ENCODE measurements around the gene ELOVL6.
"Not testable (repeated sequence)": the region's sequence is repeated elsewhere in the genome, so short reads cannot be mapped to it uniquely, and the experiment has no call there.

Gene ELOVL6

DNA sequence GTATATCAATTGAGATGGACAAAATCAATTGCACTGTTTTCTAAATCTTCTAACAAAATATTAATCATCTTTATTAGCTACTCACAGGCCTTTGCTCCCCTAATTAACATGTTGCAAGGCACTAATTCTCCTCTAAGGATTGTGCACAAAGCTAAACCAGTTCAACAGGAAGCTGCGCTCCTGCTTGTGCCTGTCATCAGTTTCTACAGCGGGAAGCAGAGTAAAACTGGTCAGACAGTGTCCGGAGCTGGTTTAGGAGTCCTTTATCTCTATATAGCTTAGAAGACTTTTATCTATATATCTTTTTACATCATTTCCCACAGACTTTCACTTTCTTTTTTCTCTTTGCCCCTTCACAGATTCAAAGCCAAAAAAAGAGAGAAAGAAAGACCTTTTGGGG is 79.1 kb downstream of the ELOVL6 start:
- no peak for DNase-seq

GRCh38 chr4:110112056-110112455 is 86.4 kb downstream of the ELOVL6 start:
- no peak for DNase-seq

DNA sequence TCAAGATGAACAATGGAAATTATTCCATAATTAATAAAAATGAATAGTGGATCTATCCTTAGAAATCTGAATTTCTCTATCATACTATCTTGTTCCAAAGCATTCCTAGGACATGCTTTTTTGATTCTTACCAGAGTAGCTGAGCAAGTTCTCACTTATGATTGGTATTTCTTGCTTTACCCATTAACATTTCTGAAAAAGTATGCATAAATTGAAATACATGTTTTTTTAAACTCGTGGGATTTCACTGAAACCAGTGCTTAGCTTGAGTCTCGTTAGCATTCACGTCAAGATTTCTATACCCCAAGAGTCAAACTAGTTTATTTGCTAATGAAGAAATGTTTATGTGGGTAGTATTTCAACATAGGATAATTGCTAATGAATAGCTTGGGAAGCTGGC is 89.0 kb downstream of the ELOVL6 start:
- no peak for DNase-seq

GRCh38 chr4:110108960-110109359 is 89.5 kb downstream of the ELOVL6 start:
- DNase-seq = no peak

- no peak for DNase-seq
Observed at GRCh38 chr4:110108422-110108821, 90.0 kb downstream of the ELOVL6 start.

GRCh38 chr4:110107866-110108265 is 90.5 kb downstream of the ELOVL6 start:
- no peak for DNase-seq

DNA sequence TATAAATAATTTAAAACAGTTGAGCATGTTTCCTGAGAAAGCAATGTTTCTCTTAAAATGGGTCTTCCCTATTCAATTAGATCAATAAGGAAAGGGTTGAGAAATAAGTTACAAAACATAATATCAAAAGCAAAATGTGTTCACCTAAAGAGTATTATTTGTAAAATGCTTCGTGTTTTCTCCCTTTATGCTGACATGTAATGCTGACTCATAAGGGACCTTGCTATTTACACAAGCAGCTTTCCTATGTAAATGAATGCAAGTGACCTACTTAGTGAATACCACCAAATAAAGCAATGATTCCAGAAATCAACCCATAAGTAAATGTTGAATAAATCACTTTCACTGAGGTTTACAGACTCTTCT is 91.5 kb downstream of the ELOVL6 start:
- DNase-seq = no peak

GRCh38 chr4:110104661-110105060 is 93.8 kb downstream of the ELOVL6 start:
- no peak for DNase-seq

DNA sequence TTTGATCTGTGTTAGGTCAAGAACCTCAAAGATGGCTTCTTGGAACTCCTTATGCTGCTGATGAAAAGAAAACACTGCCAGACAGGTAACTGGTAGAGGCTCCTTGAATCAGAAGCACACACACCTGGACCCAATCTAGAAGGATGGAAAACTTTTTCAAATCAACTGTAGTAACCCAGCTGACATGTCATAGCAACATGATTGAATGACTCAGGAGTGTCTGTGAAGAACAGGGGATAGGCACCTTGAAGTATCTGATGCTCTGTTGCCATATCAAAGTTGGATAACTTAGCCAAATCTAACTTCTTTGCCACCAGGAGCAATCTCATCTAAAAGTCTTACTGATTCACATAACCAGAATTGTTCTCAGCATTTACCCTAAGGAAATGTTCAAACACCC is 98.8 kb downstream of the ELOVL6 start:
- no peak for DNase-seq

DNA sequence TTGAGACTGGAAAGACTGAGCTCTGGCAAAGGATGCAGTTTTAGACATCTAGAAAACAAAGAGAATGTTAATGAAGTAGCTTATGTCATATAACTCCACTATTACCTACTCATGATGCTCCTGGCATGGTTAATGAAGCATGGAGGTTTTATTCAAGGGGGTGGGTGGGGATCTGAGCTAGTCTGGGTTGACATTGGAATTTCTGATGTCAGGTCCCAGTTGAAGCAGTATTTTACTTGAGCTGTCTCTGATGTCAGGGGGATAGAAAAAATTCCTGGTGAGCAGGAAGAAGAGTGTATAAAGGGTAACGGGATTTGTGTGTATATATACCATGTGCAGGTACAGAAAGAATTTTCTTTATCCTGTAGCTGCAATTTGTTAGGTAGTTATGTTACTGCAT is 102.0 kb downstream of the ELOVL6 start:
- no peak for DNase-seq

DNA sequence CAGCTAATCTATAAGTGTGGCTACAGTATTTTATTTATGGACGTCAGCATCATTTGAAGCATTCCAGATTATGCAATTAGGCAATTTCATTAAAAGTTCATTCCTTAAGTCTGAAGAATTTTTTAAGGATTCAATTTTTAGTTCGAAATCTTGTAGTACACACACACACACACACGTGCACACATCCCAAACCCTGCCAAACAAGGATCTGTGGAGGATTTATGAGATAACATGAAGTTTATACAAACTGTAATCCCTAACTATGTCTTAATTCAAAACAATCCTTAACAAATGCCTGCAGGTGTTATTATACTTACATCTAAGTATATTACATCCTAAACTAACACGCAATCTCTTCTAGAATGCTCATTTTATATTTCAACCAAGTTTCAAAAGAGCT is 105.8 kb downstream of the ELOVL6 start:
- DNase-seq = no peak

DNA sequence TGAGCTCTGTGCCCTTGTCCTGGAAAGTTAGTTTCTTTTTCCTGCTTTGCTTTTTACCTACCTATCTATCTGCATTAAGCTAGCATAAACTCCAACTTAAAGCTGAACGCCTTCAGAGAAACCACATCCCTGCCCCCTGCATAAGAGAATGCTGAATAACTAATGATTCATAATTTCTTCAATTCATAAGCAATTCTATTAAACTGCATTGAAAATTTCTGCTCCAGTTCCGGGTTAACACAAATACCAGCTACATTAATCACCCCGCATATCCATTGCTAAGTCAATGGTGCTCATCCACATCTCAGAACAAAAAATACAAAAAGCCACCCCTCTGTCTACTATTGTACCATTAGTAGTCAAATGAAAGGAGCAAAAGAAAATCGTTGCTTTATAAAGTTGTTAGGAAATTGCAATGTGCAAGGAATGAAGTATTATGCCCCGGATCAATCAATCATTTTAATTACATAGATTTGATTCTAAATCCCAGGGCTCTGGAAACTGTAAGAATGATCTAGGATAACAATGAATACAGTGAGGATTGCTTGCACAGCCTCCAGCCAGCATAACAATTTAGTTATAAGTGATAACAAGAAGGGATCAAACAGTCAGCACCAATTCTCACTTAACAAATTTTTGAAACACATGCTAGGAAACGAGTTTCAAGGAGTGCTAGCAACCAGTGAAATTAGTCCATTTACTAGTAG is 106.8 kb downstream of the ELOVL6 start:
- DNase-seq = no peak

DNA sequence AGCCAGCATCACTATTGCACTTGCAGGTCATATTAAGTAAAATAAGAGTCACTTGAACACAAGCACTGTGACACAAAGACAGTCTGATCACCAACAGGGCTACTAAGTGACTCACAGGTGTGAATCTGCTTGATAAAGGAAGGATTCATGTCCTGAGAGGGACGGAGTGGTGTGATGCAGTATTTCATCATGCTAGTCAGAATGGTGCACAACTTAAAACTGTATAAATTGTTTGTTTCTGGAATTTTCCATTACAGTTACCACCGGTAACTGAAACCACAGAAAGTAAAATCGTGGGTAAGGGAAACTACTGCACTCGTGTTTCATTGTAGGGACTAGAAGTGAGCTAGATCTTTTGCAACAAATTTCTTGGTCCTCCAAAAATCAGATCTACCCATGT is 109.7 kb downstream of the ELOVL6 start:
- DNase-seq = no peak

DNA sequence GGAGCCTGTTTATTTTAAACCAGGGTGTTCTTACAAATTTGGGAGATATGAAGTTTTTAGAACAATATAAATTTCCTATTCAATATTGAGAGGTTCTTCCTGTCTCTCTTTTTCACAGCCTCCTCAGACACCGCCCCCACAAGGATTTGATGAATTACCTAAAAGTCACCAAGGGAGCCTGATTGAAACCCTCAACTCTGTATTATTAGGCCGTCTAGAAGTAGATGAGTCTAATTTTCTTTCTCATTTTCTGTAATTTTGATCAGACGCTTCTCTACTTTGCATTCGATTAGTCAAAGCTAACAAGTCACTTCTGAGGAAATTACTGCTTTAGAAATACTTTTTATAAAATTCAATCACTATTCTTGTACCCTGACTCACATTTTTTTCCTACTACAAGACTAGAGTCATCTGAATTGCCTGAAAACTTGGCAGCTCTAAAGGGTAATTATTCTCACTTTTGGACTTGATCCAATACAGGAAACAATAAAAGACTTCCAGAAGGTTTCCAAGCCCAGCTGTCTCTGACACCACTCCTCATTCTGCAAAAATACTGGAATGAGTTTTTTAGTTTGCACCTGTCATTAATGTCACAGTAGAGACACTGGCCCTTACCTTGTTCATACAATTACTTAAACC is 111.2 kb downstream of the ELOVL6 start:
- no peak for DNase-seq

GRCh38 chr4:110085131-110085530 is 113.3 kb downstream of the ELOVL6 start:
- DNase-seq = no peak

GRCh38 chr4:110084154-110084553 is 114.3 kb downstream of the ELOVL6 start:
- no peak for DNase-seq

GRCh38 chr4:110078148-110078547 is 120.3 kb downstream of the ELOVL6 start:
- DNase-seq = not testable (repeated sequence)

DNA sequence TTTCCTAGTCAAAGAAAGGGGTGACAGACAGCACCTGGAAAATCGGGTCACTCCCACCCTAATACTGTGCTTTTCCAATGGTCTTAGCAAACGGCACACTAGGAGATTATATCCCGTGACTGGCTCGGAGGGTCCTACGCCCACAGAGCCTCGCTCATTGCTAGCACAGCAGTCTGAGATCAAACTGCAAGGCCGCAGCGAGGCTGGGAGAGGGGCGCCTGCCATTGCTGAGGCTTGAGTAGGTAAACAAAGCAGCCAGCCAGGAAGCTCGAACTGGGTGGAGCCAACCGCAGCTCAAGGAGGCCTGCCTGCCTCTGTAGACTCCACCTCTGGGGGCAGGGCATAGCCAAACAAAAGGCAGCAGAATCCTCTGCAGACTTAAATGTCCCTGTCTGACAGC is 121.6 kb downstream of the ELOVL6 start:
- DNase-seq = not testable (repeated sequence)

DNA sequence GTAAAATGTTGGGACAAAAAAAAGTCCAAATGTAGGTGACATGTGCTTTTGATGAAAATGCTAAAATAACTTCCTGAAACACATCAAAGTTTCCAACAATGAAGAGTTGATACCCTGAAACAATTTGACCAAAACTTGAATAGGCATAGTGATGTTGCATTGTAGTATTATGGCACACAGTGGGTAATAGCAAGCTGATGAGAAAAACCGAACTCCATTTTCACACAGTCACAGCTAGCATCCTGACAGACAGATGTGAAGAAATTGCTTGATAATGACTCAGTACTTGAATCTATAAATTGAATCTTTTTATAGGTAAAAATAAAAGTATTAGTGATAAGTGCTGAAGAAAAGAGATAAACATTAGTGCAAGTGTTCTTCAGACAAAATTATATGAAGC is 122.5 kb downstream of the ELOVL6 start:
- DNase-seq = no peak

- no peak for DNase-seq
Observed at GRCh38 chr4:110075083-110075738, 123.2 kb downstream of the ELOVL6 start.

- DNase-seq = no peak
Observed at GRCh38 chr4:110074570-110074969, 123.8 kb downstream of the ELOVL6 start.

- no peak for DNase-seq
Observed at GRCh38 chr4:110073053-110073845, 125.2 kb downstream of the ELOVL6 start.

- DNase-seq = no peak
Observed at GRCh38 chr4:110071466-110071865, 126.9 kb downstream of the ELOVL6 start.

GRCh38 chr4:110068248-110068647 is 130.2 kb downstream of the ELOVL6 start:
- DNase-seq = no peak

Measured in GOT3 (cell line).